ENCODE measurements around the gene MMP15.

Gene MMP15

DNA sequence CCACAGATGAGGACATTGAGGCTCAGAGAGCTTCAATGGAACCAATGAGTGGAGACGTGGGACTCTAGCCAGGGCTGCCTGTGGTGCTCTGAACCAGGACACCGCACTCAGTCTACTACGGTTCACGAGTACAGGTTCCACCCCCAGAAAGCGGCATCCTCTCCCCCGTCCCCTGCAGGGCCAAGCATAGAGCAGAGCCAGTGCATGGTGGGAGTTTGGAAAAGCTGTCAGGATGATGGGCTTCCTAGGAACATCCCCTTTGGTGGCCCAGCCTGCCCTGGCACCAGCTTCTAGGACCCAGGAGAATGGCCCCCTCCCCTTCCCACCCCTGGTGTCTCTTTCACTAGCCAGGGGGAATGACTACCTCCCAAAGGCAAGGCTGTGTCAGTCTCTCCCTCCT is 33.5 kb upstream of the MMP15 start:
- no peak overlapping the region for H3K4me3 ChIP-seq (ENCODE audit: low read depth, low read length)
- DNase-seq (ENCODE audit: low read depth) = no peak

DNA sequence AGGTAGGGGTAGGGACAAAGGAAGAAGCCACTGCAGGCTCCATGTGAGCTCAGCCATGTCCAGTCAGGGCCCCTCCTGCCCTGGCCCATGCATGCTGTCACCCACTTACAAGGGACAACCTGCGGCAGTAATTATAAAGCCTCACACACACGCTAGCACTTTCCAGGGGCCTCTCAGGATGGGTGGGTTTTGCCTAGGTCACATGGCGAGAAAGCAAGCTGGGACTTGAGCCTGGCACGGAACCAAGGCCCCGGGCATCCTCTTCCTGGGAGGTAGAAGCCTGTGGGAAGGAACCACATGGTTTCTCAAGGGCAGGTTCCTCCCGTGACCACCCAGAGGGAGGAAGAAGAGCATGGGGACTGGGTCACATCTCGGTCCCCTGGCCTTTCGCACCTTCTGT is 32.1 kb upstream of the MMP15 start:
- no peak for DNase-seq (ENCODE audit: low read depth)
- H3K4me3 ChIP-seq (ENCODE audit: low read depth, low read length) = no peak overlapping the region
- TF ChIP-seq, protein P1, sequence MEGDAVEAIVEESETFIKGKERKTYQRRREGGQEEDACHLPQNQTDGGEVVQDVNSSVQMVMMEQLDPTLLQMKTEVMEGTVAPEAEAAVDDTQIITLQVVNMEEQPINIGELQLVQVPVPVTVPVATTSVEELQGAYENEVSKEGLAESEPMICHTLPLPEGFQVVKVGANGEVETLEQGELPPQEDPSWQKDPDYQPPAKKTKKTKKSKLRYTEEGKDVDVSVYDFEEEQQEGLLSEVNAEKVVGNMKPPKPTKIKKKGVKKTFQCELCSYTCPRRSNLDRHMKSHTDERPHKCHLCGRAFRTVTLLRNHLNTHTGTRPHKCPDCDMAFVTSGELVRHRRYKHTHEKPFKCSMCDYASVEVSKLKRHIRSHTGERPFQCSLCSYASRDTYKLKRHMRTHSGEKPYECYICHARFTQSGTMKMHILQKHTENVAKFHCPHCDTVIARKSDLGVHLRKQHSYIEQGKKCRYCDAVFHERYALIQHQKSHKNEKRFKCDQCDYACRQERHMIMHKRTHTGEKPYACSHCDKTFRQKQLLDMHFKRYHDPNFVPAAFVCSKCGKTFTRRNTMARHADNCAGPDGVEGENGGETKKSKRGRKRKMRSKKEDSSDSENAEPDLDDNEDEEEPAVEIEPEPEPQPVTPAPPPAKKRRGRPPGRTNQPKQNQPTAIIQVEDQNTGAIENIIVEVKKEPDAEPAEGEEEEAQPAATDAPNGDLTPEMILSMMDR (IDR thresholded peaks at IDR 0.05; ENCODE audit: insufficient read depth, low read depth, low read length, missing control alignments) = no peak

More for the DNA sequence above, 33.5 kb upstream of the MMP15 start:
- TF ChIP-seq, protein P1 (IDR thresholded peaks at IDR 0.05; ENCODE audit: insufficient read depth, low read depth, low read length, missing control alignments) = no peak

DNA sequence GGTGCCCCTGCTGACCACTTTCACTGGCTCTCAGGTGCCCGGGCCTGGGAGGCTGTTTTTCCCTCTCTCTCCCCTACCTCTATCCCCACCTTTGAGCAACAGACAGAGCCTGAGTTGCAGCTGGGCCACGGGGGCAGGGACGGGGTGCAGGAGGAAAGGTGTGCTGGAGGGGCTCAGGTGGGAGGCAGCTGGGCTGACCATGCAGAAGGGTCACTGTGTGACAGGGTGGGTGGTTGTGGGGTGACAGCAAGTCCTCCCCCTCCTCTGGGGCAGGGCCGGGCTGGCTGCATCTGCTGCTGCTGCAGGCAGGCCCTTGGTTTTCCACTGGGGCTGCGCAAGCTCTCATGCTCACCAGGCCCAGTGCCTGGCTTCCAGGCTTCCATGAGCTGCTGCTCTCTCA is 31.7 kb upstream of the MMP15 start:
- TF ChIP-seq, protein P1 (IDR thresholded peaks at IDR 0.05; ENCODE audit: insufficient read depth, low read depth, low read length, missing control alignments) = no peak
- DNase-seq (ENCODE audit: low read depth) = no peak
- no peak overlapping the region for H3K4me3 ChIP-seq (ENCODE audit: low read depth, low read length)

DNA sequence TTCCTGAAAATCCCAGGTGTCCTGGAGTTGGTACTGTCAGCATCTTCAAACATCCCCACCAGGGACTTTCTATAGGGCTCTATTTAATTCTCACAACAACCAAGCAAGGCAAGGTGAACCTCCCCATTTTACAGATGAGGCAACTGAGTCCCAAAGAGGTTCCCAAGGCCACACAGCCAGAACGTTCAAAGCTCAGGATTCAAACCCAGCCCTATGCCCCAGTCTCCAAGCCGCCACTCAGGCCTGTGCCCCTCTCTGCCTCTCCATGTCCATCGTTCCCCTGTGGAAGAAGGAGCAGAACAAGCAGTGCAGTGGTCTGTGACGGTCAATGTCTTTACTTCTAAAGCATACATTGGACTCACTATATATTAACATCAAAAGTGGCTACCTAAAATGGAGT is 31.2 kb upstream of the MMP15 start:
- TF ChIP-seq, protein P1 (IDR thresholded peaks at IDR 0.05; ENCODE audit: insufficient read depth, low read depth, low read length, missing control alignments) = no peak

DNA sequence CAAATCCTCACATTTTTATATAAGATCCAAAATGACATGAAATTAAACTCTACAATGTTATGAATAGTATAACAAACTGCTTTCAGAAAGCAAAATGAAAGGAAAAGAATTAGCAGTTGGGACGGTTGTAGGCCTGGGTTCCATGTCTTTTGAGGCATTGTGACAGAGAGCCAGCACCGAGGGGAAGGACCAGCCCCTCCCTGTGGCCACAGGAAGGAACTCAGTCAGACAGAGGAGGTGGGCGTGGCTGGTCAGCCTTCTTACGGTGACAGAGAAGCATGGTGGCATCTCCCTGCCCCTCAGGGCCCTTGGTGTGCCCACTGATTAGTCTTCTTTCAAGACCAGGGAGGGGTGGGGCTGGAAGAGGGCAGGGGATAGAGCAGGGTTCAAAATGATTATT is 30.8 kb upstream of the MMP15 start:
- DNase-seq (ENCODE audit: low read depth) = peak; percentile 66
- no peak overlapping the region for H3K4me3 ChIP-seq (ENCODE audit: low read depth, low read length)
- TF ChIP-seq, protein P1 (IDR thresholded peaks at IDR 0.05; ENCODE audit: insufficient read depth, low read depth, low read length, missing control alignments) = peak; percentile 45

More for the DNA sequence above, 31.2 kb upstream of the MMP15 start:
- DNase-seq (ENCODE audit: low read depth) = no peak
- no peak overlapping the region for H3K4me3 ChIP-seq (ENCODE audit: low read depth, low read length)

DNA sequence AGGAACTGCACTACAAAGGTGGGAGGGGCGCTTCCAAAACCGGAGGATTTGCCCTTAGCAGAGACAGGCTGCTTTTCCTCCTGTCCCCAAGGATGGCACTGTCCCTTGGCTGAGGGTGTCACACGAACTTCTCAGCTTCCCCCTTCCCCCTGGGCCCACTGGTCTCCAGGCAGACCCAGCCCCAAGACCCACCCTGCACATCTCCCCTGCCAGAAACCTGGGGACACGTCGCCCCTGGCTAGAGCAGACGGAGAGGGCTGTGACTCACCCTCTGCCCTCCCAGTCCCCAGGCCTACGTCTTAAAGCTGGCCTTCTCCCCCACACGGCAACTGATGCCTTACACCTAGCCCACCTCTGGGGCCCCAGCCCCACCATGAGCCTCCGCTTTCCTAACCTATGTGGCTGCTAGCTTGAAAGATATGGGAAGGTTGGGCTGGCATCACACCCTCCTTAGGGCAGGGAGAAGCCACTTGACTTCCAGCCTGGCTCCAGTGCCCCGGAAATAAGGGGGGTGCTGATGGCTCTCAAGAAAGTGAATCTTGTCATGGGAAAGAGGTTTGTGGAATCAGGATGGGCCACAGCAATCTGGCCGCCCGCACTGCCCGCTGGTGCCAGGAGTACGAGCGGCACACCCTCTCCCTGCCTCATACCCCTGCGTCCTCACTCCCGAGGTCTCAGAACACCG is 29.7 kb upstream of the MMP15 start:
- no peak overlapping the region for H3K4me3 ChIP-seq (ENCODE audit: low read depth, low read length)
- TF ChIP-seq, protein P1 (IDR thresholded peaks at IDR 0.05; ENCODE audit: insufficient read depth, low read depth, low read length, missing control alignments) = no peak
- DNase-seq (ENCODE audit: low read depth) = no peak

All from GM12865 (cell line).